HG03045 (cell line): ENCODE data around the gene PYCARD.

ENCODE experiments used
- ATAC-seq: cut with Tn5 transposase; IDR thresholded peaks from one replicate; pipeline ENCODE4 v1.9.1; 2021; ENCODE audit warnings: mild to moderate bottlenecking, moderate library complexity; ENCODE audit not compliant: unreplicated experiment

The PYCARD gene

DNA sequence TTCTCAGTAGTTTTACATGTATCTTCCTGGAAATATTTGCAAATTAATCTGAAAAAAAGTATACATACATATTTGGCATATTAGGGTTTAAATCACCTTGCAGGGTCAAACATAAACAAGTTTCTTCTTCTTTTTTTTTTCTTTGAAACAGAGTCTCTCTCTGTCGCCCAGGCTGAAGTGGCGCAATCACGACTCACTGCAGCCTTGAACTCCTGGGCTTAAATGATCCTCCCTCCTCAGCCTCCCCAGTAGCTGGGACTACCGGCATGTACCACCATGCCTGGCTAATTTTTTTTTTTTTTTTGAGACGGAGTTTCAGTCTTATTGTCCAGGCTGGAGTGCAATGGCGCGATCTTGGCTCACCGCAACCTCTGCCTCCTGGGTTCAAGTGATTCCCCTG is 35.2 kb downstream of the PYCARD start:
- no peak for ATAC-seq

DNA sequence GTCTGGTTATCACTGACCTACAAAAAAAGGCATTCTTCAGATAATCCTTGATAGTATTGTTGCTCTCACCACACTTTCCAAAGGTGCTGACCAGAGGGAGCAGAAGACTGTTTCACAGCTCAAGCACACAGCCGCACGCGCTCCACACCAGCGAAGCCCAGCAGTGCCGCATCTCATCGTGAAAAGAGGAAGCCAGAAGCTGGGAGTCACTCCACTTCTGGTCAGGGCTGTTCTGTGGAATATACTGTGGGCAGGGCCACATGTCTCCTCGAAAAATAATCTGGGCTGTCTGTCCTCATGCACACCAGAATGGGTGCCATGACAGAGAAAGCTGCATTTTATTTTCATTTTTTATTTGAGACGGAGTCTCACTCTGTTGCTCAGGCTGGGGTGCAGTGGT is 45.4 kb downstream of the PYCARD start:
- ATAC-seq = no peak
